Stomach (tissue), 9 donors: Measurements from ENCODE around the gene SORCS3. TPM values are rescaled to one million over a fixed set of nuclear protein-coding genes. Genes with fewer than 3 reads are reported as not detected.
A peak's percentile ranks its signal among the peaks of the same experiment; 100 is the strongest.

Experiments
- DNase-seq, 2 donors: peaks; one replicate each; pipeline versions ENCODE4 v3.0.0 to v3.0.0-alpha.2; 2013 to 2019
- H3K27ac ChIP-seq, 5 donors: fragments of 200-600 bp in 4 of 5; sonication (generic) in 4 of 5; one replicate each; pipeline ENCODE4 v1.5.1; 2013 to 2019; ENCODE audit warnings: mild to moderate bottlenecking in 1 of 5, moderate library complexity in 1 of 5
- H3K27me3 ChIP-seq, 3 donors: fragments of 200-600 bp; sonication (generic); one replicate each; pipeline ENCODE4 v1.5.1; 2017 to 2019; ENCODE audit warnings: mixed run types in 1 of 3
- H3K36me3 ChIP-seq, 4 donors: fragments of 200-600 bp; sonication (generic); 1 replicate in 3 of 4; 2 replicates in 1 of 4; pipeline ENCODE4 v1.5.1; 2016 to 2019
- H3K4me1 ChIP-seq, 4 donors: fragments of 200-600 bp; sonication (generic); one replicate each; pipeline ENCODE4 v1.5.1; 2016 to 2019
- H3K4me3 ChIP-seq, 4 donors: fragments of 200-600 bp; sonication (generic) in 3 of 4; one replicate each; pipeline ENCODE4 v1.5.1; 2016 to 2019; ENCODE audit warnings: mild to moderate bottlenecking in 1 of 4
- H3K9me3 ChIP-seq, 4 donors: fragments of 200-600 bp; sonication (generic); one replicate each; pipeline ENCODE4 v1.5.1; 2016 to 2019
- CTCF ChIP-seq, 7 experiments: fragments of 450-650 bp in 4 of 7; fragments of 200-600 bp in 3 of 7; sonication (generic) in 3 of 7; IDR thresholded peaks; one replicate each; pipeline ENCODE4 v1.5.1; 2016 to 2019; ENCODE audit warnings: antibody characterized with exemption in 7 of 7, control low read depth in 2 of 7, mild to moderate bottlenecking in 1 of 7
- EP300 ChIP-seq: sonication (generic); formaldehyde crosslinking; IDR thresholded peaks from one replicate; pipeline ENCODE4 v1.6.1; 2017; ENCODE audit warnings: antibody characterized with exemption
- POLR2A ChIP-seq, 4 donors: fragments of 450-650 bp; IDR thresholded peaks; one replicate each; pipeline ENCODE4 v1.6.1; 2016; ENCODE audit warnings: antibody characterized with exemption in 4 of 4, control low read depth in 2 of 4, mild to moderate bottlenecking in 1 of 4, moderate library complexity in 1 of 4
- POLR2AphosphoS5 ChIP-seq, 3 donors: sonication (generic); formaldehyde crosslinking; IDR thresholded peaks; one replicate each; pipeline ENCODE4 v1.6.1; 2016; ENCODE audit warnings: antibody characterized with exemption in 3 of 3
- WGBS, 5 donors: extraction: QIAGEN DNeasy Blood & Tissue Kit in 3 of 5; methylation state at CpG; one replicate each; pipeline versions ENCODE4 v1.1.5 to v1.1.7; 2013 to 2018; 5-methylcytosine and 5-hydroxymethylcytosine counted together
- intact Hi-C: fragments of 100-400 bp; cut with DNase I; formaldehyde crosslinking; loops from one replicate; pipeline ENCODE4 v1.15.1; 2023; ENCODE audit warnings: low total_unique reads
- polyA plus RNA-seq, 3 donors: library from polyadenylated mRNA; stranded (reverse); fragments of 200-250 nt; gene quantifications; one replicate each; pipeline ENCODE4 v1.2.3, GENCODE V29; 2013
- total RNA-seq, 5 donors: library from RNA; depleted of rRNA; stranded (reverse); fragments of >200 nt; gene quantifications; one replicate each; pipeline versions ENCODE4 v1.1.0 to v1.2.3, GENCODE V29; 2014 to 2016
- donor health status: healthy with polysubstance abuse.
- donor health status: Bipolar disorder and iron deficiency.
- donor health status: healthy.

The SORCS3 gene
- total and polyA plus RNA-seq, 8 donors, result 0.06 to 2.6 (median 0.20) TPM; not detected in 4

DNA sequence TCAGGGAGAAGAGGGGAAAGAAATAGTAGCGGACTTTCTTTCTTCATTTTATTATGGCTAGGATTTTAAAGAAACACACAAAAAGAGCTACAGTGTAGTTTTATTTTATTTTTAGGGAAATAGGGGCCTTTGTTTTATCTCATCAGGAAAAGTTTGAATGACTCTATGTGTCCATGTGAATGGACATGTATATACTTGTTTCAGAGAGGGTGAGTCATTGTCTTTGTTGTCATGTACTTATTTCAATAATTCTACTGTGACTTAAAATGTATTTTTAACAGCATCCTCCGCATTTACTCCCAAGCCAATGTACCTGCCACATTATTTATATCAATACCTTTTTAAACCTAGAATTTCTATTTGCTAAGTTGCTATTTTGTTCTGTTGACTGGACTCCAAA lies 569.5 kb downstream of the SORCS3 start:
- no peak overlapping the region for H3K4me3 ChIP-seq
- intact Hi-C loops, result no loop called here

DNA sequence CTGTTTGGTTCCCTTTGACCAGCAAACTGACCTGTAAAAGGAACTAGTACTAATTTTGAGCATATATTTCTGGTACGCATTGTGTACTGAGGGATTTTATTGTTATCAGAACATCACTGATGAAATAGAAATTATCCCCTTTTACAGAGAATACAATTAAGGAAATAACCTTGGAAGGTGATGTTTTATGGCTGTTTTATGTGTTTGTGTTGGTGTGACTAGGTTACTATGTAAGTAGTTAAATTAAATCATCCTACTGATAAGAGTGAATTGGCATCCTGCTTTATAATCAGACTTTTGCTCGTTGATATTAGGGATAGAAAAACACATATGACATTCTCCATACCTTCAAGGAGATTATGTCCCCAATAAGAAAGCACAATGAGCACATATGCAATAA lies 596.6 kb downstream of the SORCS3 start:
- intact Hi-C loops, result no loop called here
- no peak for DNase-seq
- no peaks in the 10 kb centered on the region for H3K27me3 ChIP-seq
- H3K36me3 ChIP-seq, result no peaks in the 10 kb centered on the region
- TF ChIP-seq POLR2AphosphoS5 (IDR thresholded peaks at IDR 0.05) (no peak), CTCF (IDR thresholded peaks at IDR 0.05) (no peak), EP300 (no peak)
- H3K9me3 ChIP-seq, result peaks cover 0 to 17% (median 4%) of the 10 kb centered on the region in 4 donors
- H3K27ac ChIP-seq, result no peak overlapping the region
- H3K4me1 ChIP-seq, result no peaks in the 10 kb centered on the region
- no peak overlapping the region for H3K4me3 ChIP-seq
- 62 to 77% (median 68%) methylated on average over 2 of the region's 2 CpGs for WGBS, 5 donors

More for the DNA sequence above, 569.5 kb downstream of the SORCS3 start:
- Histone ChIP-seq H3K27ac (no peak overlapping the region), H3K27me3 (no peaks in the 10 kb centered on the region), H3K36me3 (no peaks in the 10 kb centered on the region), H3K4me1 (no peaks in the 10 kb centered on the region), H3K9me3 (no peaks in the 10 kb centered on the region)
- 89 to 97% (median 90%) methylated on average over 2 of the region's 2 CpGs for WGBS, 5 donors
- TF ChIP-seq CTCF (IDR thresholded peaks at IDR 0.05) (no peak), POLR2AphosphoS5 (IDR thresholded peaks at IDR 0.05) (no peak), POLR2A (IDR thresholded peaks at IDR 0.05) (no peak), EP300 (no peak)
- no peak for DNase-seq

GRCh38 chr10:105239311-105240219 lies 598.5 kb downstream of the SORCS3 start:
- Histone ChIP-seq H3K27me3 (no peaks in the 10 kb centered on the region), H3K9me3 (peaks cover 0 to 9% (median 3%) of the 10 kb centered on the region in 4 donors), H3K27ac (no peak overlapping the region), H3K4me3 (no peak overlapping the region), H3K36me3 (no peaks in the 10 kb centered on the region), H3K4me1 (no peaks in the 10 kb centered on the region)
- no peak for TF ChIP-seq CTCF (IDR thresholded peaks at IDR 0.05)
- no peak for TF ChIP-seq POLR2AphosphoS5 (IDR thresholded peaks at IDR 0.05)
- no peak for TF ChIP-seq EP300
- no peak for TF ChIP-seq POLR2A (IDR thresholded peaks at IDR 0.05)
- DNase-seq, result peak in 1 of 2 donors; percentile 54
- intact Hi-C loops, result no loop called here
- whole genome bisulfite sequencing, 5 donors, result 77 to 93% (median 87%) methylated on average over 2 of the region's 2 CpGs

GRCh38 chr10:105241254-105241653 lies 600.2 kb downstream of the SORCS3 start:
- Histone ChIP-seq H3K4me1 (no peaks in the 10 kb centered on the region), H3K27me3 (no peaks in the 10 kb centered on the region), H3K36me3 (no peaks in the 10 kb centered on the region), H3K9me3 (no peaks in the 10 kb centered on the region), H3K4me3 (no peak overlapping the region), H3K27ac (no peak overlapping the region)
- TF ChIP-seq CTCF (IDR thresholded peaks at IDR 0.05) (no peak), POLR2A (IDR thresholded peaks at IDR 0.05) (no peak), EP300 (no peak), POLR2AphosphoS5 (IDR thresholded peaks at IDR 0.05) (no peak)
- intact Hi-C loops, result no loop called here
- WGBS, 5 donors, result 88 to 98% (median 96%) methylated on average over 5 of the region's 5 CpGs
- no peak for DNase-seq
